Measurements from ENCODE around the gene ZBTB16. TPM values are rescaled to one million over a fixed set of nuclear protein-coding genes. Genes with fewer than 3 reads are reported as not detected.

Gene ZBTB16
- total RNA-seq, 1 donor from 2014 or later, result 171 TPM

GRCh38 chr11:114211444-114212121, 152.1 kb downstream of the ZBTB16 start:
- no peak overlapping the region for H3K27ac ChIP-seq
- no peak for TF ChIP-seq CTCF (IDR thresholded peaks at IDR 0.05)
- H3K36me3 ChIP-seq, result peaks cover 70% of the 10 kb centered on the region
- no peaks in the 10 kb centered on the region for H3K9me3 ChIP-seq
- no peaks in the 10 kb centered on the region for H3K27me3 ChIP-seq (ENCODE audit: low read depth)
- DNase-seq, result no peak
- intact Hi-C loops (cut with DNase I), result no loop called here
- H3K4me1 ChIP-seq, result peaks cover 59% of the 10 kb centered on the region
- ATAC-seq, result no peak
- no peak overlapping the region for H3K4me3 ChIP-seq

- intact Hi-C loops (cut with DNase I), result no loop called here
- no peak for TF ChIP-seq CTCF (IDR thresholded peaks at IDR 0.05)
- no peaks in the 10 kb centered on the region for H3K9me3 ChIP-seq
- ATAC-seq (no peak), DNase-seq (no peak)
- no peak overlapping the region for H3K4me3 ChIP-seq
- H3K4me1 ChIP-seq, result peaks cover 71% of the 10 kb centered on the region
- H3K36me3 ChIP-seq, result peaks cover 75% of the 10 kb centered on the region
- H3K27me3 ChIP-seq (ENCODE audit: low read depth), result no peaks in the 10 kb centered on the region
- H3K27ac ChIP-seq, result no peak overlapping the region
These were observed 154.1 kb downstream of the ZBTB16 start for GRCh38 chr11:114213622-114214021.

GRCh38 chr11:114215428-114215827, 155.9 kb downstream of the ZBTB16 start:
- H3K4me1 ChIP-seq, result peaks cover 70% of the 10 kb centered on the region
- H3K27ac ChIP-seq, result no peak overlapping the region
- intact Hi-C loops (cut with DNase I), result no loop called here
- ATAC-seq (no peak), DNase-seq (no peak)
- peaks cover 59% of the 10 kb centered on the region for H3K36me3 ChIP-seq
- no peaks in the 10 kb centered on the region for H3K9me3 ChIP-seq
- H3K4me3 ChIP-seq, result no peak overlapping the region
- TF ChIP-seq CTCF (IDR thresholded peaks at IDR 0.05), result no peak
- H3K27me3 ChIP-seq (ENCODE audit: low read depth), result no peaks in the 10 kb centered on the region

- peaks cover 65% of the 10 kb centered on the region for H3K4me1 ChIP-seq
- peak in 1 of 2 donors; percentile 20 for ATAC-seq
These were observed 156.6 kb downstream of the ZBTB16 start for GRCh38 chr11:114215871-114216795.

GRCh38 chr11:114216796-114217180, 157.3 kb downstream of the ZBTB16 start:
- intact Hi-C loops (cut with DNase I), result no loop called here
- Histone ChIP-seq H3K27ac (peak overlapping the region; percentile 27), H3K36me3 (peaks cover 56% of the 10 kb centered on the region), H3K9me3 (no peaks in the 10 kb centered on the region), H3K4me1 (peaks cover 59% of the 10 kb centered on the region), H3K27me3 (ENCODE audit: low read depth) (no peaks in the 10 kb centered on the region), H3K4me3 (no peak overlapping the region)
- no peak for ATAC-seq
- DNase-seq, result no peak
- no peak for TF ChIP-seq CTCF (IDR thresholded peaks at IDR 0.05)

More at GRCh38 chr11:114215871-114216795, 156.6 kb downstream of the ZBTB16 start:
- Histone ChIP-seq H3K4me3 (no peak overlapping the region), H3K36me3 (peaks cover 56% of the 10 kb centered on the region), H3K27me3 (ENCODE audit: low read depth) (no peaks in the 10 kb centered on the region), H3K27ac (peak overlapping the region; percentile 34), H3K9me3 (no peaks in the 10 kb centered on the region)
- intact Hi-C loops (cut with DNase I), result no loop called here
- no peak for TF ChIP-seq CTCF (IDR thresholded peaks at IDR 0.05)
- DNase-seq, result no peak

Data from lower lobe of right lung (tissue), 2 donors.